Neural progenitor cell (in vitro differentiated cells): Measurements from ENCODE around the gene TFE3.

Source experiments
- EZH2 ChIP-seq: fragments of 200-600 bp; sonication (generic); IDR thresholded peaks from 2 replicates; pipeline ENCODE4 v1.6.1; 2017; ENCODE audit warnings: antibody characterized with exemption, mild to moderate bottlenecking, moderate library complexity
- EZH2phosphoT487 ChIP-seq: fragments of 200-600 bp; sonication (generic); IDR thresholded peaks from 2 replicates; pipeline ENCODE4 v1.6.1; 2017; ENCODE audit warnings: antibody characterized with exemption
- TF ChIP-seq, protein P1 (sequence below): fragments of 200-600 bp; sonication (generic); IDR thresholded peaks from 2 replicates; pipeline ENCODE4 v1.5.1; 2017; ENCODE audit warnings: antibody characterized with exemption, mild to moderate bottlenecking

DNA sequence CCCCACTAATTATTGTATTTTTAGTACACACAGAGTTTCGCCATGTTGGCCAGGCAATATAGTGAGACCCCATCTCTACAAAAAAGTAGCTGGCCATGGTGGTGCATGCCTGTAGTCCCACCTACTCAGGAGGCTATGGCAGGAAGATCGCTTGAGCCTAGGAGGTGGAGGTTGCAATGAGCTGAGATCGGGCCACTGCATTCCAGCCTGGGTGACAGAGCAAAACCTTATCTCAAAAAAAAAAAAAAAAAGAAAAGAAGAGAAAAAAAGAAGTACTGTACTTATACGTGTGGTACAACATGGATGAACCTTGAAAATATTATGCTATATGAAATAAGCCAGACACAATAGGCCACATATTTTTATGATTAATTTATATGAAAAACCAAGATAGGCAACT is 46.4 kb upstream of the TFE3 start:
- TF ChIP-seq, protein P1, sequence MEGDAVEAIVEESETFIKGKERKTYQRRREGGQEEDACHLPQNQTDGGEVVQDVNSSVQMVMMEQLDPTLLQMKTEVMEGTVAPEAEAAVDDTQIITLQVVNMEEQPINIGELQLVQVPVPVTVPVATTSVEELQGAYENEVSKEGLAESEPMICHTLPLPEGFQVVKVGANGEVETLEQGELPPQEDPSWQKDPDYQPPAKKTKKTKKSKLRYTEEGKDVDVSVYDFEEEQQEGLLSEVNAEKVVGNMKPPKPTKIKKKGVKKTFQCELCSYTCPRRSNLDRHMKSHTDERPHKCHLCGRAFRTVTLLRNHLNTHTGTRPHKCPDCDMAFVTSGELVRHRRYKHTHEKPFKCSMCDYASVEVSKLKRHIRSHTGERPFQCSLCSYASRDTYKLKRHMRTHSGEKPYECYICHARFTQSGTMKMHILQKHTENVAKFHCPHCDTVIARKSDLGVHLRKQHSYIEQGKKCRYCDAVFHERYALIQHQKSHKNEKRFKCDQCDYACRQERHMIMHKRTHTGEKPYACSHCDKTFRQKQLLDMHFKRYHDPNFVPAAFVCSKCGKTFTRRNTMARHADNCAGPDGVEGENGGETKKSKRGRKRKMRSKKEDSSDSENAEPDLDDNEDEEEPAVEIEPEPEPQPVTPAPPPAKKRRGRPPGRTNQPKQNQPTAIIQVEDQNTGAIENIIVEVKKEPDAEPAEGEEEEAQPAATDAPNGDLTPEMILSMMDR, result no peak
- TF ChIP-seq EZH2phosphoT487 (no peak), EZH2 (no peak)
